ENCODE measurements around the gene PPP2R1A.
"Not testable (repeated sequence)": the region's sequence is repeated elsewhere in the genome, so short reads cannot be mapped to it uniquely, and the experiment has no call there.

DNA sequence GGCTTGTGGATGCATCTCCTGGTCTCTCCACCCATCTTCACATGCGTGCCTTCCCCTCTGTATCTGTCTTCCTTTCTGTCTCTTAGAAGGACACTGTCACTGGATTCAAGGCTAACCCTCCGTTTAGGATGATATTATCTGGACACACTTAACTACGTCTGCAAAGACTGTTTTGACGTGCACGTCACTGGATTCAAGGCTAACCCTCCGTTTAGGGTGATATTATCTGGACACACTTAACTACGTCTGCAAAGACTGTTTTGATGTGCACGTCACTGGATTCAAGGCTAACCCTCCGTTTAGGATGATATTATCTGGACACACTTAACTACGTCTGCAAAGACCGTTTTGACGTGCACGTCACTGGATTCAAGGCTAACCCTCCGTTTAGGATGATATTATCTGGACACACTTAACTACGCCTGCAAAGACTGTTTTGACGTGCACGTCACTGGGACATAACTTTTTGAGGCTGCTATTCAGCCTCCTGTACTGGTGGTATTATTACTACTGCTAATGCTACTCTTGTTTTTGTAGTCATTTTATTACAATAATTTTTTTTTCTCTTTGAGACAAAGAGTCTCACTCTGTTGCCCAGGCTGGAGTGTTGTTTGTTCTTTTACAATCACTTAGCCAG, 11.0 kb downstream of the PPP2R1A start:
- TF ChIP-seq, protein P1, sequence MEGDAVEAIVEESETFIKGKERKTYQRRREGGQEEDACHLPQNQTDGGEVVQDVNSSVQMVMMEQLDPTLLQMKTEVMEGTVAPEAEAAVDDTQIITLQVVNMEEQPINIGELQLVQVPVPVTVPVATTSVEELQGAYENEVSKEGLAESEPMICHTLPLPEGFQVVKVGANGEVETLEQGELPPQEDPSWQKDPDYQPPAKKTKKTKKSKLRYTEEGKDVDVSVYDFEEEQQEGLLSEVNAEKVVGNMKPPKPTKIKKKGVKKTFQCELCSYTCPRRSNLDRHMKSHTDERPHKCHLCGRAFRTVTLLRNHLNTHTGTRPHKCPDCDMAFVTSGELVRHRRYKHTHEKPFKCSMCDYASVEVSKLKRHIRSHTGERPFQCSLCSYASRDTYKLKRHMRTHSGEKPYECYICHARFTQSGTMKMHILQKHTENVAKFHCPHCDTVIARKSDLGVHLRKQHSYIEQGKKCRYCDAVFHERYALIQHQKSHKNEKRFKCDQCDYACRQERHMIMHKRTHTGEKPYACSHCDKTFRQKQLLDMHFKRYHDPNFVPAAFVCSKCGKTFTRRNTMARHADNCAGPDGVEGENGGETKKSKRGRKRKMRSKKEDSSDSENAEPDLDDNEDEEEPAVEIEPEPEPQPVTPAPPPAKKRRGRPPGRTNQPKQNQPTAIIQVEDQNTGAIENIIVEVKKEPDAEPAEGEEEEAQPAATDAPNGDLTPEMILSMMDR (IDR thresholded peaks at IDR 0.05; ENCODE audit: insufficient read depth, low read length), result not testable (repeated sequence)
- TF ChIP-seq POLR2AphosphoS5 (IDR thresholded peaks at IDR 0.05; ENCODE audit: low read depth); REST (IDR thresholded peaks at IDR 0.05; ENCODE audit: insufficient replicate concordance, low read depth): not testable (repeated sequence)
